H9 (cell line): ENCODE data around the gene ACOT7. TPM values are rescaled to one million over a fixed set of nuclear protein-coding genes. Genes with fewer than 3 reads are reported as not detected.

Source experiments
- DNase-seq: peaks from one replicate; pipeline ENCODE4 v3.0.0-alpha.2; 2017
- H2AFZ ChIP-seq: one replicate; pipeline ENCODE4 v1.6.1; 2013; ENCODE audit warnings: mild to moderate bottlenecking, low read length, control low read depth, moderate library complexity
- H2AK5ac ChIP-seq: 2 replicates; pipeline ENCODE4 v1.6.1; 2013; ENCODE audit warnings: low read length, control low read depth, mixed read lengths; ENCODE audit not compliant: insufficient read length
- H2BK120ac ChIP-seq: one replicate; pipeline ENCODE4 v1.6.1; 2013; ENCODE audit warnings: low read depth, mild to moderate bottlenecking, low read length, control low read depth, inconsistent platforms; ENCODE audit not compliant: poor library complexity, severe bottlenecking
- H2BK12ac ChIP-seq: 2 replicates; pipeline ENCODE4 v1.6.1; 2013; ENCODE audit warnings: low read length, control low read depth, mixed read lengths, low read depth; ENCODE audit not compliant: insufficient read length
- H2BK15ac ChIP-seq: 2 replicates; pipeline ENCODE4 v1.6.1; 2013; ENCODE audit warnings: low read depth, low read length, control low read depth
- H2BK20ac ChIP-seq: one replicate; pipeline ENCODE4 v1.6.1; 2013; ENCODE audit warnings: low read depth, mild to moderate bottlenecking, low read length, control low read depth, inconsistent platforms; ENCODE audit not compliant: poor library complexity, severe bottlenecking
- H2BK5ac ChIP-seq: 2 replicates; pipeline ENCODE4 v1.6.1; 2013; ENCODE audit warnings: low read length, control low read depth, mixed read lengths; ENCODE audit not compliant: insufficient read length
- H3K14ac ChIP-seq: 2 replicates; pipeline ENCODE4 v1.6.1; 2013; ENCODE audit warnings: low read length, control low read depth; ENCODE audit not compliant: insufficient read depth
- H3K18ac ChIP-seq: 2 replicates; pipeline ENCODE4 v1.6.1; 2013; ENCODE audit warnings: low read depth, mild to moderate bottlenecking, mixed read lengths, low read length, control low read depth; ENCODE audit not compliant: insufficient read length
- H3K23ac ChIP-seq: 2 replicates; pipeline ENCODE4 v1.6.1; 2013; ENCODE audit warnings: low read length, control low read depth, mixed read lengths, low read depth; ENCODE audit not compliant: insufficient read length
- H3K23me2 ChIP-seq: 2 replicates; pipeline ENCODE4 v1.6.1; 2013; ENCODE audit warnings: low read depth, mild to moderate bottlenecking, mixed read lengths, low read length, control low read depth; ENCODE audit not compliant: insufficient read length, poor library complexity, severe bottlenecking
- H3K27ac ChIP-seq: 2 replicates; pipeline ENCODE4 v1.5.1; 2013; ENCODE audit warnings: low read length, control low read depth, mixed read lengths, low read depth; ENCODE audit not compliant: insufficient read length
- H3K27me3 ChIP-seq: 2 replicates; pipeline ENCODE4 v1.6.1; 2013; ENCODE audit warnings: low read length, control low read depth, inconsistent platforms; ENCODE audit not compliant: insufficient read depth
- H3K4ac ChIP-seq: 2 replicates; pipeline ENCODE4 v1.6.1; 2013; ENCODE audit warnings: low read depth, mild to moderate bottlenecking, control low read depth, inconsistent platforms, low read length, moderate library complexity
- H3K4me1 ChIP-seq: 2 replicates; pipeline ENCODE4 v1.6.1; 2013; ENCODE audit warnings: low read length, control low read depth, inconsistent platforms; ENCODE audit not compliant: insufficient read depth
- H3K4me2 ChIP-seq: 2 replicates; pipeline ENCODE4 v1.6.1; 2013; ENCODE audit warnings: low read length, control low read depth, mixed read lengths; ENCODE audit not compliant: insufficient read length, insufficient read depth
- H3K56ac ChIP-seq: 2 replicates; pipeline ENCODE4 v1.6.1; 2013; ENCODE audit warnings: low read depth, mild to moderate bottlenecking, mixed read lengths, low read length, control low read depth; ENCODE audit not compliant: insufficient read length
- H3K79me1 ChIP-seq: 2 replicates; pipeline ENCODE4 v1.6.1; 2013; ENCODE audit warnings: low read depth, mild to moderate bottlenecking, moderate library complexity, low read length, control low read depth, inconsistent platforms; ENCODE audit not compliant: insufficient read depth, poor library complexity, severe bottlenecking
- H3K79me2 ChIP-seq: 2 replicates; pipeline ENCODE4 v1.6.1; 2013; ENCODE audit warnings: low read length, control low read depth, inconsistent platforms; ENCODE audit not compliant: insufficient read depth
- H3K9ac ChIP-seq: 2 replicates; pipeline ENCODE4 v1.6.1; 2013; ENCODE audit warnings: low read length, control low read depth, mixed read lengths; ENCODE audit not compliant: insufficient read length; ENCODE audit errors: extremely low read depth
- H3K9me3 ChIP-seq: one replicate; pipeline ENCODE4 v1.6.1; 2013; ENCODE audit warnings: low read depth, low read length, inconsistent platforms; ENCODE audit not compliant: control insufficient read depth
- H3T11ph ChIP-seq: one replicate; pipeline ENCODE4 v1.6.1; 2013; ENCODE audit warnings: mild to moderate bottlenecking, low read length, control low read depth, inconsistent platforms
- H4K20me1 ChIP-seq: one replicate; pipeline ENCODE4 v1.6.1; 2013; ENCODE audit not compliant: control insufficient read depth, insufficient read length, insufficient read depth
- H4K5ac ChIP-seq: 2 replicates; pipeline ENCODE4 v1.6.1; 2013; ENCODE audit warnings: low read depth, mild to moderate bottlenecking, mixed read lengths, low read length, control low read depth; ENCODE audit not compliant: insufficient read length
- H4K8ac ChIP-seq: replicated peaks from 2 replicates; pipeline ENCODE4 v1.6.1; 2013; ENCODE audit warnings: low read length, control low read depth, mixed read lengths, low read depth; ENCODE audit not compliant: insufficient read length
- H4K91ac ChIP-seq: 2 replicates; pipeline ENCODE4 v1.6.1; 2013; ENCODE audit warnings: low read depth, mild to moderate bottlenecking, moderate library complexity, mixed read lengths, low read length, control low read depth; ENCODE audit not compliant: insufficient read length
- H3K27ac Mint-ChIP-seq, 3 experiments: 2 replicates in 2 of 3; 3 replicates in 1 of 3; pipeline ENCODE4 v1.8.0; 2020 to 2021; ENCODE audit warnings: mixed read lengths in 3 of 3, mild to moderate bottlenecking in 1 of 3, moderate library complexity in 1 of 3
- H3K27me3 Mint-ChIP-seq: 2 replicates; pipeline ENCODE4 v1.8.0; 2021; ENCODE audit warnings: low read depth, mild to moderate bottlenecking, moderate library complexity, mixed read lengths
- H3K36me3 Mint-ChIP-seq, 3 experiments: 2 replicates in 2 of 3; 3 replicates in 1 of 3; pipeline ENCODE4 v1.8.0; 2020 to 2021; ENCODE audit warnings: low read depth in 3 of 3, mixed read lengths in 3 of 3; ENCODE audit not compliant: insufficient read depth in 1 of 3
- H3K4me1 Mint-ChIP-seq, 2 experiments: 2 replicates each; pipeline ENCODE4 v1.8.0; 2020; ENCODE audit warnings: mixed read lengths in 2 of 2
- H3K4me3 Mint-ChIP-seq, 2 experiments: 2 replicates in 1 of 2; 3 replicates in 1 of 2; pipeline ENCODE4 v1.8.0; 2020 to 2021; ENCODE audit warnings: mild to moderate bottlenecking in 2 of 2, mixed read lengths in 2 of 2, moderate library complexity in 1 of 2
- H3K9me3 Mint-ChIP-seq, 2 experiments: 2 replicates in 1 of 2; 3 replicates in 1 of 2; pipeline ENCODE4 v1.8.0; 2020; ENCODE audit warnings: mild to moderate bottlenecking in 2 of 2, mixed read lengths in 2 of 2, moderate library complexity in 1 of 2
- WGBS: extraction: QIAGEN DNeasy Blood & Tissue Kit; methylation state at CpG from one replicate; pipeline ENCODE4 v1.1.7; 2013; ENCODE audit warnings: missing lambda C conversion rate, low lambda C conversion rate, mixed read lengths; ENCODE audit not compliant: insufficient read length; ENCODE audit errors: extremely low coverage; 5-methylcytosine and 5-hydroxymethylcytosine counted together
- total RNA-seq: library from RNA; stranded (reverse); gene quantifications from 2 replicates; pipeline ENCODE4 v1.2.1, GENCODE V29; 2021
- TF ChIP-seq, protein P1 (sequence below): fragments of 200-600 bp; sonication (generic); conservative IDR thresholded peaks from 3 replicates; pipeline ENCODE4 v1.8.0; 2021; ENCODE audit warnings: antibody characterized with exemption, mild to moderate bottlenecking

The ACOT7 gene
- total RNA-seq, 1 experiment from 2014 or later = 87.4 TPM

DNA sequence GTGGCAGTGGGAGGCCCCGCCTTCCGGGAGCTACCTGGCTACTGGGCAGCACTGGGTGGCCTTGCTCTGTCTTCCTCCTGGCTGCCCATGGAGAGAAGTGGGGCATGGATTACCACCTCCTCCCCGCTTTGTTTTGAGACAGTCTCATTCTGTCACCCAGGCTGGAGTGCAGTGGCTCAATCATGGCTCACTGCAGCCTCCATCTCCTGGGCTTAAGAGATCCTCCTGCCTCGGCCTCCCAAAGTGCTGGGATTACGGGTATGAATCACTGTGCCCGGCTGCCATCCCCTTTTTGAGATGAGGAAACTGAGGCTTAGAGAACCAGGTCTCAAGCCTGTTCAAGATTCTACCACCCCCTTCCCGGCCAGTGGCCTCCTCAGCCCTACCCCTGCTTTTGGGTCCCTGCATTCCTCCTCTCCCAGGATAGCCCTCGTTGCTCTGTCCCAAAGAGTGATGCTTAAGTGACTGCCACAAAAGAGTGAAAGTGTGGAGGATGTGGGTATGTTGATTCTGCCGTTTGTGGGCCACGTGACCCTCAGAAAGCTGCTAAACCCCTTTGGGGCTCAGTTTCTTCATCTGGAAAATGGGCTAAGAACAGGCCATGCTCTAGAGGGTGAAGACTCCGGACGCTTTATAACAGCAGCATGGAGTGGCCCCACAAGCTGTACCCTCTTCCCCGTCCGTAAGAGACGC, 141.7 kb downstream of the ACOT7 start:
- Histone ChIP-seq H3K4ac (no peak overlapping the region), H3K27me3 (peaks cover 18% of the 10 kb centered on the region; the same call in 1 of the 2 replicates), H2AK5ac (no peak overlapping the region), H4K8ac (no peak overlapping the region), H3K9me3 (no peaks in the 10 kb centered on the region), H2BK120ac (no peak overlapping the region), H4K20me1 (no peaks in the 10 kb centered on the region), H3K4me2 (no peak overlapping the region), H3K27ac (no peak overlapping the region), H2BK15ac (no peak overlapping the region), H4K5ac (no peak overlapping the region), H3K9ac (no peak overlapping the region), H3K14ac (no peak overlapping the region), H3K23ac (no peak overlapping the region), H3K18ac (no peak overlapping the region), H3K23me2 (peaks cover 3% of the 10 kb centered on the region), H3K4me1 (no peaks in the 10 kb centered on the region), H2BK20ac (no peak overlapping the region), H2BK12ac (no peak overlapping the region), H2AFZ (no peak overlapping the region), H2BK5ac (no peak overlapping the region), H4K91ac (no peak overlapping the region), H3K79me1 (no peaks in the 10 kb centered on the region), H3T11ph (no peak overlapping the region), H3K79me2 (no peaks in the 10 kb centered on the region), H3K56ac (no peak overlapping the region)
- Mint-ChIP-seq H3K4me1 (peaks cover 10 to 14% of the 10 kb centered on the region in 2 experiments), H3K9me3 (no peaks in the 10 kb centered on the region), H3K4me3 (no peak overlapping the region; a peak in 1 of 5 replicates), H3K27ac (no peak overlapping the region), H3K27me3 (peaks cover 60% of the 10 kb centered on the region), H3K36me3 (peaks cover 0 to 3% (median 2%) of the 10 kb centered on the region in 3 experiments; a peak in 4 of 7 replicates)
- TF ChIP-seq, protein P1, sequence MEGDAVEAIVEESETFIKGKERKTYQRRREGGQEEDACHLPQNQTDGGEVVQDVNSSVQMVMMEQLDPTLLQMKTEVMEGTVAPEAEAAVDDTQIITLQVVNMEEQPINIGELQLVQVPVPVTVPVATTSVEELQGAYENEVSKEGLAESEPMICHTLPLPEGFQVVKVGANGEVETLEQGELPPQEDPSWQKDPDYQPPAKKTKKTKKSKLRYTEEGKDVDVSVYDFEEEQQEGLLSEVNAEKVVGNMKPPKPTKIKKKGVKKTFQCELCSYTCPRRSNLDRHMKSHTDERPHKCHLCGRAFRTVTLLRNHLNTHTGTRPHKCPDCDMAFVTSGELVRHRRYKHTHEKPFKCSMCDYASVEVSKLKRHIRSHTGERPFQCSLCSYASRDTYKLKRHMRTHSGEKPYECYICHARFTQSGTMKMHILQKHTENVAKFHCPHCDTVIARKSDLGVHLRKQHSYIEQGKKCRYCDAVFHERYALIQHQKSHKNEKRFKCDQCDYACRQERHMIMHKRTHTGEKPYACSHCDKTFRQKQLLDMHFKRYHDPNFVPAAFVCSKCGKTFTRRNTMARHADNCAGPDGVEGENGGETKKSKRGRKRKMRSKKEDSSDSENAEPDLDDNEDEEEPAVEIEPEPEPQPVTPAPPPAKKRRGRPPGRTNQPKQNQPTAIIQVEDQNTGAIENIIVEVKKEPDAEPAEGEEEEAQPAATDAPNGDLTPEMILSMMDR = no peak
- WGBS = no CpG with 5 or more reads among the region's 15 CpGs
- no peak for DNase-seq
